ENCODE data around the gene DMAC2.
"Not testable (repeated sequence)": the region's sequence is repeated elsewhere in the genome, so short reads cannot be mapped to it uniquely, and the experiment has no call there.

Gene DMAC2

GRCh38 chr19:41439441-41440222 lies at the start of gene DMAC2:
DMAC2 (minus strand) TSS chr19:41439912; CDS start chr19:41439899, 13 bp downstream.
- peak; percentile 94 for DNase-seq

GRCh38 chr19:41486953-41487352 lies 47.2 kb upstream of the DMAC2 start:
- not testable (repeated sequence) for DNase-seq

GRCh38 chr19:41484822-41485221 lies 45.1 kb upstream of the DMAC2 start:
- DNase-seq = no peak

- no peak for DNase-seq
Observed at GRCh38 chr19:41480336-41480735, 40.6 kb upstream of the DMAC2 start.

- no peak for DNase-seq
Observed at GRCh38 chr19:41479757-41480191, 40.1 kb upstream of the DMAC2 start.

- no peak for DNase-seq
Observed at GRCh38 chr19:41478875-41479756, 39.4 kb upstream of the DMAC2 start.

- no peak for DNase-seq
Observed at GRCh38 chr19:41478171-41478570, 38.5 kb upstream of the DMAC2 start.

- no peak for DNase-seq
Observed at GRCh38 chr19:41476583-41476982, 36.9 kb upstream of the DMAC2 start.

- DNase-seq = not testable (repeated sequence)
Observed at GRCh38 chr19:41463257-41464256, 23.8 kb upstream of the DMAC2 start.

GRCh38 chr19:41462497-41462896 lies 22.8 kb upstream of the DMAC2 start:
- no peak for DNase-seq

- no peak for DNase-seq
Observed at GRCh38 chr19:41457241-41457640, 17.5 kb upstream of the DMAC2 start.

GRCh38 chr19:41456342-41456918 lies 16.7 kb upstream of the DMAC2 start:
- DNase-seq = no peak

- DNase-seq = no peak
Observed at GRCh38 chr19:41455936-41456335, 16.2 kb upstream of the DMAC2 start.

- no peak for DNase-seq
Observed at GRCh38 chr19:41452584-41453275, 13.0 kb upstream of the DMAC2 start.

- DNase-seq = no peak
Observed at GRCh38 chr19:41449865-41450178, 10.1 kb upstream of the DMAC2 start.

- DNase-seq = no peak
Observed at GRCh38 chr19:41449079-41449864, 9.6 kb upstream of the DMAC2 start.

GRCh38 chr19:41447732-41448332 lies 8.1 kb upstream of the DMAC2 start:
- peak; percentile 6 for DNase-seq

GRCh38 chr19:41445575-41445974 lies 5.9 kb upstream of the DMAC2 start:
- DNase-seq = no peak

- no peak for DNase-seq
Observed at GRCh38 chr19:41443813-41444455, 4.2 kb upstream of the DMAC2 start.

Measured in GF-D8 (cell line).